Fibroblast of villous mesenchyme (primary cell): ENCODE results near the gene ACOT11. TPM values are rescaled to one million over a fixed set of nuclear protein-coding genes. Genes with fewer than 3 reads are reported as not detected.

Experiments
- DNase-seq: peaks from one replicate; pipeline ENCODE4 v3.0.0-alpha.2; 2010; ENCODE audit warnings: low read depth
- H3K4me3 ChIP-seq: 2 replicates; pipeline ENCODE4 v1.5.1; 2011; ENCODE audit warnings: low read depth, mild to moderate bottlenecking, low read length
- total RNA-seq: library from RNA; depleted of rRNA; stranded (reverse); fragments of >200 nt; gene quantifications from 2 replicates; pipeline ENCODE4 v1.2.3, GENCODE V29; 2012
- TF ChIP-seq, protein P1 (sequence below): IDR thresholded peaks from 2 replicates; pipeline ENCODE4 v1.5.1; 2012; ENCODE audit warnings: low read depth, mild to moderate bottlenecking, low read length; ENCODE audit not compliant: insufficient read depth

Gene ACOT11
- total RNA-seq, 1 donor: 2.2 TPM

- TF ChIP-seq, protein P1, sequence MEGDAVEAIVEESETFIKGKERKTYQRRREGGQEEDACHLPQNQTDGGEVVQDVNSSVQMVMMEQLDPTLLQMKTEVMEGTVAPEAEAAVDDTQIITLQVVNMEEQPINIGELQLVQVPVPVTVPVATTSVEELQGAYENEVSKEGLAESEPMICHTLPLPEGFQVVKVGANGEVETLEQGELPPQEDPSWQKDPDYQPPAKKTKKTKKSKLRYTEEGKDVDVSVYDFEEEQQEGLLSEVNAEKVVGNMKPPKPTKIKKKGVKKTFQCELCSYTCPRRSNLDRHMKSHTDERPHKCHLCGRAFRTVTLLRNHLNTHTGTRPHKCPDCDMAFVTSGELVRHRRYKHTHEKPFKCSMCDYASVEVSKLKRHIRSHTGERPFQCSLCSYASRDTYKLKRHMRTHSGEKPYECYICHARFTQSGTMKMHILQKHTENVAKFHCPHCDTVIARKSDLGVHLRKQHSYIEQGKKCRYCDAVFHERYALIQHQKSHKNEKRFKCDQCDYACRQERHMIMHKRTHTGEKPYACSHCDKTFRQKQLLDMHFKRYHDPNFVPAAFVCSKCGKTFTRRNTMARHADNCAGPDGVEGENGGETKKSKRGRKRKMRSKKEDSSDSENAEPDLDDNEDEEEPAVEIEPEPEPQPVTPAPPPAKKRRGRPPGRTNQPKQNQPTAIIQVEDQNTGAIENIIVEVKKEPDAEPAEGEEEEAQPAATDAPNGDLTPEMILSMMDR: no peak
- no peak for DNase-seq
- no peak overlapping the region for H3K4me3 ChIP-seq
Measured at GRCh38 chr1:54604051-54604450, 56.0 kb downstream of the ACOT11 start.

GRCh38 chr1:54604572-54605370 is 56.7 kb downstream of the ACOT11 start:
- no peak for DNase-seq
- H3K4me3 ChIP-seq: no peak overlapping the region
- TF ChIP-seq, protein P1: no peak

DNA sequence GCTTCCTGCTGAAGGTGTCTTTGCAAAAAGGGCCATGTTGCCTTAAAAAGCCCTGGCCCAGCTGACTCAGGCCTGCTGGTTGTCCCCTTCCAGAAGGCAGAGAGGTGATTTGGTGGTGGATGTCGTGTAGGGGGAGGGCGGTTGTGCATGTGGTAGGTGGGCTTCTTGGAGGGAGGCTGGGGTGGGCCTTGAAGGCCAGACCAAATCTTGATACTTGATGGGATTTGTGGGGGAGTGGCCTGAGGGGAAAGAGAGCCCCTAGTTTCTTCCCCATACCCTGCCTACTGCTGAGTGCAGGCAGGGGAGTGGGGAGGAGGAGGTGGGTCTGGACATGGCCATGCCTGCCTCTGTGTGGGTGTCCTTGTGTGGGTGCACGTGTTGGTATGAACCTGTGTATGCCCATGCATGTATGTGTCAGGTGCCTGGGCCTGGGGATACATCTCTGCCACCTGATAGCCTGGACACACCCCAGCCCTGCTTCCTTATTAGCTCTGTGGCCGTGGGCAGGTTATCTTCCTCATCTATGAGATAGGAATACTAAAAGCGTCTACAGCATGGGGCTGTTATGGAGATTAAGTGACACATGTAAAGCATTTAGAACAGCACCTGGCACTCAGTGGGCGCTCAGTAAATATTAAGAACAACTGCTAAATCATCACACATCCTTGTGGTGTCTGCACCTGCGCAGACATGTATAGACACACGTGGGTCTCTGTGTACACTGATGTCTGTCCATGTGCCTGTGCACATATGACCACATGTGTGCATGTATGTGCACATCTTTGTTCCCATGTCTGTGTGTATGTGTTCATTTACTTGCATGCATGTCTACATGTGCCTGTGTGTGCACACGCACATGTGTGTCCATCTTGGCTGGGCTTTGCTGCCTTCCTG is 58.3 kb downstream of the ACOT11 start:
- TF ChIP-seq, protein P1: no peak
- DNase-seq: no peak
- H3K4me3 ChIP-seq: no peak overlapping the region

DNA sequence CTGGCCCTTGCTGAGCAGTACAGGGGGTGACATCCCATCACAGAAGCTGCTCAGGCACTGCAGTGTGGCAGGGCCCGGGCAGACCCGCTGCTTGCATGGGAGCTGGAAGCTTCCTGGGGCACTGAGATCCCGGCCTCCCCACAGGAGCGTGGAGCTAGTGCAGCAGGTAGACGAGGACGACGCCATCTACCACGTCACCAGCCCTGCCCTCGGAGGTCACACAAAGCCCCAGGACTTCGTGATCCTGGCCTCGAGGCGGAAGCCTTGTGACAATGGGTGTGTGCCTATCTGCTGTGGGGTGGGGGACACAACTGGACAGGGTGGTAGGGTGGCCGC is 58.9 kb downstream of the ACOT11 start:
- TF ChIP-seq, protein P1: no peak
- no peak for DNase-seq
- H3K4me3 ChIP-seq: no peak overlapping the region

GRCh38 chr1:54607821-54608565 is 60.0 kb downstream of the ACOT11 start:
- H3K4me3 ChIP-seq: no peak overlapping the region
- DNase-seq: no peak
- TF ChIP-seq, protein P1: no peak

DNA sequence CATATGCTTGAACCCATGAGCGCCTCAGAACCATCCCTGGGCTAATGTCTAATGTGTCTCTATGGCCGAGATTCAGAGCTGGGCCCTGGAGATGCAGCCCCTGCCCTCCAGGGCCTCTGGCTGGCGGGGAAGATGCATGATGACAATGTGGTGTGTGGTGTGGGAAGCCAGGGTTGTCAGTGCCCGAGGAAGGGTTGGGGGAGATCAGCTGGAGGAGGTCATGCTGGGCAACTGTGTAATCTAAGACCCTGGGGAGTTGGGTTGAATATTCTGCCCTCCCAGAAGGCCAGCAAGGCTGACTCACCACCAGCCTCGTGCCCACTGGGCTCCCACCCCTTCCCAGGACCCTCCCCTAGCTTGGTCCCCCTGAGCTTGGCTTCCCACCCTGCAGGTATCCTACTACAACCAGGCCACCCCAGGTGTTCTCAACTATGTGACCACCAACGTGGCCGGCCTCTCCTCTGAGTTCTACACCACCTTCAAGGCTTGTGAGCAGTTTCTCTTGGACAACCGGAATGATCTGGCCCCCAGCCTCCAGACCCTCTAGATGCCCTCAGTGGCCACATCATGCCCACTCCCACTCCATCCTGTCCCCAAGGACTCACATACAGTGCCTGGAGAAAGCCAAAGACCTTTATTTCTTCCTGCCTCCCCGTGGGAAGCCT is 60.7 kb downstream of the ACOT11 start:
- no peak for DNase-seq
- TF ChIP-seq, protein P1: no peak
- no peak overlapping the region for H3K4me3 ChIP-seq
